ENCODE data around the gene PDE4B.

Gene PDE4B

GRCh38 chr1:65911679-65912078, 119.0 kb downstream of the PDE4B start:
- no peak for TF ChIP-seq CTCF (IDR thresholded peaks at IDR 0.05)

- TF ChIP-seq CTCF (IDR thresholded peaks at IDR 0.05) = no peak
These were observed 125.9 kb downstream of the PDE4B start for GRCh38 chr1:65918564-65918963.

GRCh38 chr1:65921446-65921845, 128.8 kb downstream of the PDE4B start:
- no peak for TF ChIP-seq CTCF (IDR thresholded peaks at IDR 0.05)

- no peak for TF ChIP-seq CTCF (IDR thresholded peaks at IDR 0.05)
These were observed 131.8 kb downstream of the PDE4B start for GRCh38 chr1:65924471-65924870.

GRCh38 chr1:65938506-65938905, 145.8 kb downstream of the PDE4B start:
- no peak for TF ChIP-seq CTCF (IDR thresholded peaks at IDR 0.05)

- no peak for TF ChIP-seq CTCF (IDR thresholded peaks at IDR 0.05)
These were observed 146.5 kb downstream of the PDE4B start for GRCh38 chr1:65939191-65939590.

GRCh38 chr1:65939636-65940035, 146.9 kb downstream of the PDE4B start:
- no peak for TF ChIP-seq CTCF (IDR thresholded peaks at IDR 0.05)

- TF ChIP-seq CTCF (IDR thresholded peaks at IDR 0.05) = no peak
These were observed 147.4 kb downstream of the PDE4B start for GRCh38 chr1:65940126-65940525.

Data from LNCAP (cell line).